Kidney capillary endothelial cell (primary cell): ENCODE measurements around the gene ZSWIM2.
A peak's percentile ranks its signal among the peaks of the same experiment; 100 is the strongest.
"Not testable (repeated sequence)": the region's sequence is repeated elsewhere in the genome, so short reads cannot be mapped to it uniquely, and the experiment has no call there.

Experiments
- DNase-seq: peaks from one replicate; pipeline ENCODE4 v3.0.0-alpha.2; 2018; ENCODE audit warnings: low spot score

The ZSWIM2 gene

DNA sequence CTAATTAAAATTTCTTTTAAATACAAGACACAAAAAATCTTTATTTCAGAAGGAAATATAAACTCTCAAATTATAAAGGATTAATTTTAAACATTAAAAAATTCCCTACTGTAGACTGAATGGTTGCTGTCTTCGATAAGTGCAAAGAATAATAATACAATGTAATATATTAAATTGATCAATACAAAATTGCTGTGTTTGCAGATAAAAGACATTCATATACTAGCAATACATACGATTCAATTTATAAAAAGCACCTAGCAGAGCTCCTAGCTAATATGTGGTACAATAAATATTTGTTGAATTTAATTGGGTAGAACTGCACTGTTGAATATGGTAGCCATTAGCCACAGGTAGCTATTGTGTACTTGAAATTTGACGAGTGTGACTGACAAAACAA lies 6.6 kb downstream of the ZSWIM2 start:
- DNase-seq: no peak

GRCh38 chr2:186841940-186842339 lies 7.0 kb downstream of the ZSWIM2 start:
- no peak for DNase-seq

GRCh38 chr2:186835628-186836027 lies 13.3 kb downstream of the ZSWIM2 start:
- DNase-seq: no peak

GRCh38 chr2:186827862-186828492 lies 21.0 kb downstream of the ZSWIM2 start:
- peak; percentile 10 for DNase-seq

GRCh38 chr2:186827411-186827810 lies 21.6 kb downstream of the ZSWIM2 start:
- no peak for DNase-seq

GRCh38 chr2:186822323-186822722 lies 26.6 kb downstream of the ZSWIM2 start:
- no peak for DNase-seq

GRCh38 chr2:186820303-186820702 lies 28.7 kb downstream of the ZSWIM2 start:
- no peak for DNase-seq

GRCh38 chr2:186811760-186812159 lies 37.2 kb downstream of the ZSWIM2 start:
- DNase-seq: not testable (repeated sequence)

- DNase-seq: no peak
Measured at GRCh38 chr2:186806591-186806990, 42.4 kb downstream of the ZSWIM2 start.

GRCh38 chr2:186798604-186799003 lies 50.4 kb downstream of the ZSWIM2 start:
- DNase-seq: not testable (repeated sequence)

DNA sequence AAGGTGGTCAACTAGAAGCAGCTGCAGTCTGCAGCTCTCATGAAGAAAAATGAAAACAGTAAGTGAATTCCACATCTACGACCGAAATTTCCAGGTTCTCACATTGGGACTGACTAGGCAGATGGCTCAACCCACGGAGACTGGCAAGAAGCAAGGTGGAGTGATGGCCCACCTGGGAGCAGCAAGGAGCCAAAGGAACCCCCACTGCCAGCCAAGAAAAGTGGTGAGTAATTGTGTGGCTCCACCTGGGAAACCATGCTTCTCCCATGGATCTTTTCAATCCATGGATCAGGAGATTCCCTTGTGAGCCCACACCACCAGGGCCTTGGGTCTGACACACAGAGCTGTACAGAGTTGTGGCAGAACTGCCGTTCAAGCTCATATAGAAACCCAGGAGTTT lies 64.0 kb downstream of the ZSWIM2 start:
- DNase-seq: no peak

DNA sequence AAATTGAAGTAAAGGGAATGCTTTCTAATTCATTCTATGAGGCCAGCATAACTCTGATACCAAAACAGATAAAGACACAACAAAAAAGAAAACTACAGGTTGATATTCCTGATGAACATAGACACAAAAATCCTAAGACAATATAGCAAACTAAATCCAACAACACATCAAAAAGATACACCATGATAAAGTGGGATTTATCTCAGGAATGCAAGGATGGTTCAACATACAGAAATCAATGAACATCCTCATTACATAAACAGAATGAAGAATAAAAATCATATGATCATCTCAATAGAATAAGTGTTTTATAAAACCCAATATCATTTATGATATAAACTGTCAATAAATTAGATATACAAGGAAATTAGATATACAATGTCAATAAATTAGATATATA lies 65.7 kb downstream of the ZSWIM2 start:
- DNase-seq: no peak

DNA sequence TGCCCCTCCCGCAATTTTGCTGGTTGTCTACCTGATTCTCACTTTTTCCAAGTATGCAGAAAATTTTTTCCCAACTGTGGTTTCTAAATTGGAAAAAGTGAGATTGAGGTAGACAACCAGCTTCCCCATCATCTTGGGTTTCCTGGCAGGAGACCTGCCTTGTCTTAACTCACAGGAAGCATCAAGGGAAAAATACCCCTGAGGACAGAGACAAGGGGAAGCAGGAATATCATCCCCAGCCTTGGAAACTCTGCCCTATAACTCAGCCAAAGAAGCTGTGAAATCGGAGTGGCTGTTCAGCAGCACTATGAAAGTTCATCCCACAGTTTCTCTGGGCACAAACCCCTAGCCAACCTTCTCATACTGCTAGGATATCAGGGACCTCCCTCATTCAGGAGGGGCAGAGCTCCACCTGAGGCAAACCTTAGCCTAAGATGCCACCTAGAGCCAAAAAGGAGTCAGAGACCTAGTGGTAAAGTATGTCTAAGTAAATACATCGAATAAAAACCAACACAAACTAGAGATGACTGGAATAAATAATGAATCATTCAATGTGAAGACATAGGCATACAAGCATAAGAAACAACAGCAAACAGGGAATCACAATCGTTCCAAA lies 68.2 kb downstream of the ZSWIM2 start:
- DNase-seq: no peak
